GM15510 (cell line): ENCODE measurements around the gene THUMPD2.

Experiments
- POLR2A ChIP-seq: IDR thresholded peaks from 3 replicates; pipeline ENCODE4 v1.6.1; 2011; ENCODE audit warnings: borderline replicate concordance; ENCODE audit not compliant: insufficient read length; ENCODE audit errors: extremely low read depth

The THUMPD2 gene

GRCh38 chr2:39710807-39711206 is 68.3 kb downstream of the THUMPD2 start:
- no peak for TF ChIP-seq POLR2A

- no peak for TF ChIP-seq POLR2A
Measured at GRCh38 chr2:39708003-39708402, 71.1 kb downstream of the THUMPD2 start.

GRCh38 chr2:39706945-39707344 is 72.1 kb downstream of the THUMPD2 start:
- no peak for TF ChIP-seq POLR2A

- no peak for TF ChIP-seq POLR2A
Measured at GRCh38 chr2:39706312-39706711, 72.7 kb downstream of the THUMPD2 start.

GRCh38 chr2:39705638-39706037 is 73.4 kb downstream of the THUMPD2 start:
- no peak for TF ChIP-seq POLR2A

- no peak for TF ChIP-seq POLR2A
Measured at GRCh38 chr2:39704540-39704939, 74.5 kb downstream of the THUMPD2 start.

GRCh38 chr2:39703181-39703872 is 75.7 kb downstream of the THUMPD2 start:
- TF ChIP-seq POLR2A: no peak

- no peak for TF ChIP-seq POLR2A
Measured at GRCh38 chr2:39701137-39701536, 77.9 kb downstream of the THUMPD2 start.

GRCh38 chr2:39697454-39697853 is 81.6 kb downstream of the THUMPD2 start:
- TF ChIP-seq POLR2A: no peak

- TF ChIP-seq POLR2A: no peak
Measured at GRCh38 chr2:39696838-39697237, 82.2 kb downstream of the THUMPD2 start.

- no peak for TF ChIP-seq POLR2A
Measured at GRCh38 chr2:39696101-39696553, 82.9 kb downstream of the THUMPD2 start.

GRCh38 chr2:39693245-39693644 is 85.8 kb downstream of the THUMPD2 start:
- no peak for TF ChIP-seq POLR2A

- no peak for TF ChIP-seq POLR2A
Measured at GRCh38 chr2:39689876-39690275, 89.2 kb downstream of the THUMPD2 start.

- no peak for TF ChIP-seq POLR2A
Measured at GRCh38 chr2:39689272-39689841, 89.7 kb downstream of the THUMPD2 start.

GRCh38 chr2:39688181-39688580 is 90.9 kb downstream of the THUMPD2 start:
- TF ChIP-seq POLR2A: no peak

GRCh38 chr2:39686456-39686855 is 92.6 kb downstream of the THUMPD2 start:
- TF ChIP-seq POLR2A: no peak
